Epithelial cell of prostate (primary cell): ENCODE results near the gene IZUMO1.
"Not testable (repeated sequence)": the region's sequence is repeated elsewhere in the genome, so short reads cannot be mapped to it uniquely, and the experiment has no call there.

ENCODE experiments used
- DNase-seq: peaks from one replicate; pipeline ENCODE4 v3.0.0-alpha.2; 2011; ENCODE audit warnings: low read depth, low spot score
- H3K27ac ChIP-seq: fragments of 450-650 bp; 2 replicates; pipeline ENCODE4 v1.5.1; 2017; ENCODE audit warnings: mild to moderate bottlenecking

IZUMO1 gene

GRCh38 chr19:48746738-48747575 lies at the start of gene IZUMO1:
TSS of gene IZUMO1 (minus strand) at chr19:48746909. CDS start at chr19:48745859, 1,050 bp downstream.
- DNase-seq, result no peak
- no peak within 1 kb of the TSS for H3K27ac ChIP-seq

- peak overlapping the region; percentile 72 for H3K27ac ChIP-seq
These were observed 49.0 kb upstream of the IZUMO1 start for GRCh38 chr19:48795685-48796070.

GRCh38 chr19:48795055-48795684 lies 48.5 kb upstream of the IZUMO1 start:
- DNase-seq, result no peak
- H3K27ac ChIP-seq, result peak overlapping the region; percentile 72

More at GRCh38 chr19:48795685-48796070, 49.0 kb upstream of the IZUMO1 start:
- DNase-seq, result no peak

- no peak for DNase-seq
- peak overlapping the region; percentile 72 for H3K27ac ChIP-seq
These were observed 47.6 kb upstream of the IZUMO1 start for GRCh38 chr19:48794291-48794690.

- no peak overlapping the region for H3K27ac ChIP-seq
- no peak for DNase-seq
These were observed 46.6 kb upstream of the IZUMO1 start for GRCh38 chr19:48793271-48793670.

GRCh38 chr19:48787331-48787730 lies 40.6 kb upstream of the IZUMO1 start:
- DNase-seq, result not testable (repeated sequence)
- peak overlapping the region; percentile 79 for H3K27ac ChIP-seq

- H3K27ac ChIP-seq, DNase-seq: not testable (repeated sequence)
These were observed 39.7 kb upstream of the IZUMO1 start for GRCh38 chr19:48786422-48786821.

- no peak for DNase-seq
- H3K27ac ChIP-seq, result no peak overlapping the region
These were observed 37.8 kb upstream of the IZUMO1 start for GRCh38 chr19:48784527-48784926.

GRCh38 chr19:48780631-48781391 lies 34.1 kb upstream of the IZUMO1 start:
- no peak overlapping the region for H3K27ac ChIP-seq
- DNase-seq, result no peak

GRCh38 chr19:48779636-48780035 lies 32.9 kb upstream of the IZUMO1 start:
- H3K27ac ChIP-seq, result no peak overlapping the region
- DNase-seq, result no peak

GRCh38 chr19:48777720-48778119 lies 31.0 kb upstream of the IZUMO1 start:
- no peak overlapping the region for H3K27ac ChIP-seq
- no peak for DNase-seq

GRCh38 chr19:48777139-48777538 lies 30.4 kb upstream of the IZUMO1 start:
- DNase-seq, result no peak

GRCh38 chr19:48772503-48772953 lies 25.8 kb upstream of the IZUMO1 start:
- DNase-seq, result no peak
- no peak overlapping the region for H3K27ac ChIP-seq

More at GRCh38 chr19:48777139-48777538, 30.4 kb upstream of the IZUMO1 start:
- no peak overlapping the region for H3K27ac ChIP-seq

- no peak for DNase-seq
- peak overlapping the region; percentile 53 for H3K27ac ChIP-seq
These were observed 24.2 kb upstream of the IZUMO1 start for GRCh38 chr19:48770734-48771472.

- DNase-seq, result no peak
- peak overlapping the region; percentile 53 for H3K27ac ChIP-seq
These were observed 23.6 kb upstream of the IZUMO1 start for GRCh38 chr19:48770266-48770665.

GRCh38 chr19:48768994-48769713 lies 22.4 kb upstream of the IZUMO1 start:
- H3K27ac ChIP-seq, result peak overlapping the region; percentile 53
- DNase-seq, result no peak

- H3K27ac ChIP-seq, result not testable (repeated sequence)
These were observed 21.6 kb upstream of the IZUMO1 start for GRCh38 chr19:48768171-48768753.

GRCh38 chr19:48765816-48766215 lies 19.1 kb upstream of the IZUMO1 start:
- not testable (repeated sequence) for DNase-seq, H3K27ac ChIP-seq

More at GRCh38 chr19:48768171-48768753, 21.6 kb upstream of the IZUMO1 start:
- DNase-seq, result not testable (repeated sequence)
